ENCODE results near the gene MRPS15. TPM values are rescaled to one million over a fixed set of nuclear protein-coding genes. Genes with fewer than 3 reads are reported as not detected.

Gene MRPS15
- total and polyA plus RNA-seq, 12 donors = 49.8 to 287 (median 81.6) TPM

DNA sequence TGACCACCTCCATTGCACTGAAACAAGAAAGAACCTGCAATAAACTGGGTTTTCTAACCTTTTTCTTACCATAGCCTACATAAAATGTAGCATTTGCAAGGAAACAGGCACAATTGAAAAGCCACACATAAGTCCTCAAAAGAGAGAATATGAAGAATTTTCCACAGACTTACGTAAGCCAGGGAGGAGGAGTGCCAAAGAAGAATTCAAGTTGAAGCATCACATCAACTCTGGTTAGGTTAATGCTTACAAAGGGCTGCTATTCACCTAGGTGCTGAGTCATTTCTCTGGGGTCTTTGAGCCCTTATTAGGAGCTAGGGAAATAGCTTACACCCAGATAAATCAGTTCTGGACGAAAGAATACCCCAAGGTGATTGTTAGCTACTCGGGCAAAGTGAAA, 23.5 kb downstream of the MRPS15 start:
- H3K4me3 ChIP-seq = no peak overlapping the region
- TF ChIP-seq POLR2A (IDR thresholded peaks at IDR 0.05) (no peak), CTCF (IDR thresholded peaks at IDR 0.05) (no peak)
- no peaks in the 10 kb centered on the region for H3K9me3 ChIP-seq (replicated peaks in 1 of 3)
- no peak overlapping the region for H3K27ac ChIP-seq
- peaks cover 5 to 8% of the 10 kb centered on the region in 2 donors for H3K4me1 ChIP-seq (replicated peaks in 1 of 2)
- H3K36me3 ChIP-seq (replicated peaks in 1 of 2) = peaks cover 0 to 11% of the 10 kb centered on the region in 2 donors
- DNase-seq = no peak
- WGBS, 4 donors = 90 to 95% (median 94%) methylated on average over 3 of the region's 3 CpGs
- intact Hi-C loops (cut with DNase I) = no loop called here
- H3K27me3 ChIP-seq = no peaks in the 10 kb centered on the region

DNA sequence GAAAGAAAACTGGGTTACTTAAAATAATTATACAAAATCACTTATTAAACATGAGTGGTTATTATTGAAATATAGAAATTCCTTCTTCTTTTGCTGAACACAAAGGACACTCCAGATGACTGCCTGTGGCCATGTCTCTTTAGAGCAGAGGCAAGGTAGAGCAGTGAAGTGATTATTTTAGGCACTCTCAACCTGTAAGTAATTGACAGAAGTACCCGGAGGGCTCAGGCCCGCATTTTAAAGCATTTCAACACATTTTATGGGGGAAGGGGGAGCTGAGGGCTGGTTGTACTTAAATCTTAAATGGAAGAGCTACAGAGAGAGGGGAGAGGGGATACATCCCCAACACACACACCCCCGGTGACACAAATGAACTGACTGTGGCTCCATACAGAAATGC, 24.1 kb downstream of the MRPS15 start:
- no peaks in the 10 kb centered on the region for H3K9me3 ChIP-seq (replicated peaks in 1 of 3)
- peaks cover 5 to 8% of the 10 kb centered on the region in 2 donors for H3K4me1 ChIP-seq (replicated peaks in 1 of 2)
- no peaks in the 10 kb centered on the region for H3K27me3 ChIP-seq
- H3K36me3 ChIP-seq (replicated peaks in 1 of 2) = peaks cover 0 to 11% of the 10 kb centered on the region in 2 donors
- no peak overlapping the region for H3K27ac ChIP-seq
- no peak for DNase-seq
- TF ChIP-seq CTCF (IDR thresholded peaks at IDR 0.05) = no peak
- no peak for TF ChIP-seq POLR2A (IDR thresholded peaks at IDR 0.05)
- WGBS, 4 donors = 56 to 87% (median 77%) methylated on average over 3 of the region's 3 CpGs
- no peak overlapping the region for H3K4me3 ChIP-seq
- intact Hi-C loops (cut with DNase I) = no loop called here

DNA sequence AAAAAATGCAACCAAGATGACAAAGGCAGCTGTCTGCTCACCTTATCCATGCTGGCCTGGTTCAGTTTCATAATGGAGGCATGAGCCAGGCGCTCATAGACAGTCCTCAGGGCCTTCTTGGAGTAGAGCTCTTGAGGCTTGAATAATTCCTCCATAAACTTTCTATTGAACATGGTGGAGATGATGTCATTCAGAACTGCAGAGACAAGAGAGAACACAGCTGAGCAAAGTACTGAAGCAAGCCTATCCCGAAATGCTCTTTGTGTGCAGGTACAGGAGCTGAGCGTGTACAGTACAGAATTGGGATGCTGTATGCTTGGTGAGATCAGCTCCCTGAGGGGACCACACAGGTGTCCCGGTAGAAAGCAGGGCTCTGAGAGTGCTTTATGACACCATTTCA, 25.5 kb downstream of the MRPS15 start:
- intact Hi-C loops (cut with DNase I) = no loop called here
- Histone ChIP-seq H3K36me3 (replicated peaks in 1 of 2) (peaks cover 0 to 11% of the 10 kb centered on the region in 2 donors), H3K27me3 (no peaks in the 10 kb centered on the region), H3K27ac (no peak overlapping the region), H3K9me3 (replicated peaks in 1 of 3) (no peaks in the 10 kb centered on the region), H3K4me3 (no peak overlapping the region), H3K4me1 (replicated peaks in 1 of 2) (peaks cover 5 to 8% of the 10 kb centered on the region in 2 donors)
- 86 to 97% (median 95%) methylated on average over 4 of the region's 4 CpGs for WGBS, 4 donors
- TF ChIP-seq CTCF (IDR thresholded peaks at IDR 0.05) = no peak
- no peak for TF ChIP-seq POLR2A (IDR thresholded peaks at IDR 0.05)
- DNase-seq = no peak

DNA sequence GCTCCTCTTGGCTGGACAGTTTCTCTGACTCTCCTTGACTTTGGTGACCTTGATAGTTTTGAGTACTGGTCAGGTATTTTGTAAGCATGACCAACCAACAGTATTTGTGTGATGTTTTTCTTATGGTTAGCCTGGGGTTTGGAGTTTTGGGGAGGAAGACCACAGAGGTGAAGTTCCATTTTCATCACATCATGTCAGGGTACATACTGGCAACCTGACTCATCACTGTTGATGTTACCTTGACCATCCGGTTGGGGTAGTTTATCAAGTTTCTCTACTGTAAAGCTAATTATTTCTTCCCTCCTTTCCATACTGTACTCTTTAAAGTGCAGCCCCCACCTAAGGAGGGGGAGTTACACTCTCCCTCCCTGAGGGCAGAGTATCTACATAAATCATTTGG, 27.4 kb downstream of the MRPS15 start:
- intact Hi-C loops (cut with DNase I) = no loop called here
- H3K27me3 ChIP-seq = no peaks in the 10 kb centered on the region
- TF ChIP-seq POLR2A (IDR thresholded peaks at IDR 0.05) = no peak
- no peak for TF ChIP-seq CTCF (IDR thresholded peaks at IDR 0.05)
- H3K36me3 ChIP-seq (replicated peaks in 1 of 2) = peaks cover 0 to 15% of the 10 kb centered on the region in 2 donors
- H3K9me3 ChIP-seq (replicated peaks in 1 of 3) = no peaks in the 10 kb centered on the region
- no peak for DNase-seq
- no peak overlapping the region for H3K4me3 ChIP-seq
- 40 to 53% (median 48%) methylated on average over 1 of the region's 1 CpG for WGBS, 4 donors
- peaks cover 0 to 5% of the 10 kb centered on the region in 2 donors for H3K4me1 ChIP-seq (replicated peaks in 1 of 2)
- H3K27ac ChIP-seq = no peak overlapping the region
